Heart right ventricle (tissue), 16 donors: Measurements from ENCODE around the gene ARRB1. TPM values are rescaled to one million over a fixed set of nuclear protein-coding genes. Genes with fewer than 3 reads are reported as not detected.

Experiments
- ATAC-seq, 8 donors: fragments of 200-7000 bp; cut with Tn5 transposase; one replicate each; pipeline ENCODE4 v1.9.1; 2020; ENCODE audit warnings: mild to moderate bottlenecking in 8 of 8, moderate library complexity in 8 of 8, moderate number of reproducible peaks in 1 of 8
- DNase-seq, 2 donors: peaks; one replicate each; pipeline ENCODE4 v3.0.0-alpha.2; 2020
- H3K27ac ChIP-seq, 10 donors: fragments of 200-600 bp; sonication (generic) in 2 of 10; one replicate each; pipeline versions ENCODE4 v1.5.0 to v1.8.0; 2020 to 2022; ENCODE audit warnings: mild to moderate bottlenecking in 3 of 10
- H3K27me3 ChIP-seq, 7 donors: fragments of 200-600 bp; one replicate each; pipeline ENCODE4 v1.8.0; 2021 to 2022; ENCODE audit warnings: mild to moderate bottlenecking in 2 of 7
- H3K36me3 ChIP-seq, 9 donors: fragments of 200-600 bp; sonication (generic) in 1 of 9; one replicate each; pipeline versions ENCODE4 v1.5.0 to v1.8.0; 2020 to 2022; ENCODE audit warnings: mild to moderate bottlenecking in 2 of 9
- H3K4me1 ChIP-seq, 9 donors: fragments of 200-600 bp; sonication (generic) in 1 of 9; one replicate each; pipeline versions ENCODE4 v1.5.0 to v1.8.0; 2020 to 2022; ENCODE audit warnings: mild to moderate bottlenecking in 4 of 9
- H3K4me3 ChIP-seq, 10 donors: fragments of 200-600 bp; sonication (generic) in 2 of 10; one replicate each; pipeline versions ENCODE4 v1.5.0 to v1.8.0; 2020 to 2022; ENCODE audit warnings: mild to moderate bottlenecking in 7 of 10, moderate library complexity in 2 of 10
- H3K9me3 ChIP-seq, 11 donors: fragments of 200-600 bp in 10 of 11; sonication (generic) in 2 of 11; one replicate each; pipeline versions ENCODE4 v1.5.0 to v1.8.0; 2013 to 2022; ENCODE audit warnings: mild to moderate bottlenecking in 2 of 11, control low read depth in 1 of 11, moderate library complexity in 1 of 11
- CTCF ChIP-seq, 9 donors: fragments of 200-600 bp; sonication (generic) in 2 of 9; IDR thresholded peaks; one replicate each; pipeline versions ENCODE4 v1.5.0 to v1.8.0; 2021 to 2022; ENCODE audit warnings: antibody characterized with exemption in 9 of 9, mild to moderate bottlenecking in 5 of 9, moderate library complexity in 1 of 9
- WGBS, 2 donors: extraction: QIAGEN DNeasy Blood & Tissue Kit; methylation state at CpG; one replicate each; pipeline ENCODE4 v1.1.7; 2013; ENCODE audit warnings: inconsistent platforms in 1 of 2; 5-methylcytosine and 5-hydroxymethylcytosine counted together
- intact Hi-C, 10 donors: fragments of 100-400 bp; cut with DNase I; formaldehyde crosslinking; loops; one replicate each; pipeline versions ENCODE4 v1.11.1 to v1.14.2; 2022
- polyA plus RNA-seq, 2 donors: library from polyadenylated mRNA; stranded (reverse); fragments of 200-250 nt; gene quantifications; one replicate each; pipeline ENCODE4 v1.2.3, GENCODE V29; 2013
- total RNA-seq, 10 donors: library from RNA; stranded (reverse); fragmentation: NEBNext Ultra II Directional in 3 of 10; extraction: Animal tissue kit (Norgen Biotek cat#: 25700) in 3 of 10; gene quantifications; one replicate each; pipeline versions ENCODE4 v1.2.1 to v1.2.4, GENCODE V29; 2021 to 2023
- donor health status: Arrhythmogenic right ventricular cardiomyopathy.
- donor health status: ischemic (EF 13 %, LVEDD 7.1; RV severe dilation, severe dysfunction).
- donor health status: healthy with polysubstance abuse.
- donor health status: DM: no; HTN: yes; CAD: no.
- donor health status: DM: no; HTN: no; CAD: no.
- donor health status: ischemic (EF 25% LVEDD 6.9; RV normal size, moderate dysfunction).
- donor health status: ischemic (EF 25% LVEDD 5.7; RV mildly dilated, moderate dysfunction).
- donor health status: healthy.
- donor health status: DM: yes; HTN: yes; CAD: no.
- donor health status: Ischemic cardiomyopathy.
- donor health status: ischemic (EF 35%, LVEDD 5.7; RV mildly dilated, moderate dysfunction).
- donor health status: nonischemic (EF 11% LVEDD 7.7; RV severe dilation, severe dysfunction).
- donor health status: DM: yes; HTN: yes; CAD: no.
- donor health status: PGD.
- donor health status: ischemic (EF 29% LVEDD 5.4; RV normal size, mild dysfunction).
- donor health status: nonischemic (EF 23%, LVEDD 6.1; RV moderate dilation, normal function).

Gene ARRB1
- total and polyA plus RNA-seq, 12 donors = 8.1 to 33.9 (median 19.9) TPM

- H3K9me3 ChIP-seq = no peaks in the 10 kb centered on the region
- DNase-seq (no peak), ATAC-seq (no peak)
- no peak for TF ChIP-seq CTCF (IDR thresholded peaks at IDR 0.05)
- peaks cover 0 to 100% (median 6%) of the 10 kb centered on the region in 9 donors for H3K36me3 ChIP-seq
- no peak overlapping the region for H3K27ac ChIP-seq
- no peak overlapping the region for H3K4me3 ChIP-seq
- peaks cover 0 to 11% (median 0%) of the 10 kb centered on the region in 9 donors for H3K4me1 ChIP-seq
- no peaks in the 10 kb centered on the region for H3K27me3 ChIP-seq
- intact Hi-C loops = loop anchor here in 2 of 10 donors (5.0 to 10.0 kb wide), 2 partner anchors 262 to 265 kb away; no protein-coding TSS in a partner anchor
- whole genome bisulfite sequencing, 2 donors = 93 to 94% methylated on average over 9 of the region's 9 CpGs
These were observed 81.6 kb downstream of the ARRB1 start for GRCh38 chr11:75269896-75270295.

GRCh38 chr11:75269367-75269660 lies 82.1 kb downstream of the ARRB1 start:
- Histone ChIP-seq H3K9me3 (no peaks in the 10 kb centered on the region), H3K27ac (no peak overlapping the region), H3K4me1 (peaks cover 0 to 17% (median 0%) of the 10 kb centered on the region in 9 donors), H3K4me3 (no peak overlapping the region), H3K27me3 (no peaks in the 10 kb centered on the region), H3K36me3 (peaks cover 0 to 95% (median 6%) of the 10 kb centered on the region in 9 donors)
- TF ChIP-seq CTCF (IDR thresholded peaks at IDR 0.05) = no peak
- ATAC-seq (no peak), DNase-seq (no peak)
- intact Hi-C loops = no loop called here
- 95 to 99% methylated on average over 4 of the region's 4 CpGs for WGBS, 2 donors

GRCh38 chr11:75268626-75269366 lies 82.7 kb downstream of the ARRB1 start:
- H3K4me1 ChIP-seq = peaks cover 0 to 22% (median 0%) of the 10 kb centered on the region in 9 donors
- intact Hi-C loops = no loop called here
- H3K4me3 ChIP-seq = no peak overlapping the region
- H3K27me3 ChIP-seq = no peaks in the 10 kb centered on the region
- TF ChIP-seq CTCF (IDR thresholded peaks at IDR 0.05) = no peak
- ATAC-seq (no peak), DNase-seq (no peak)
- no peak overlapping the region for H3K27ac ChIP-seq
- peaks cover 0 to 90% (median 6%) of the 10 kb centered on the region in 9 donors for H3K36me3 ChIP-seq
- H3K9me3 ChIP-seq = no peaks in the 10 kb centered on the region
- 94 to 95% methylated on average over 25 of the region's 25 CpGs for WGBS, 2 donors

GRCh38 chr11:75267171-75267970 lies 84.1 kb downstream of the ARRB1 start:
- ATAC-seq = no peak
- 81 to 82% methylated on average over 27 of the region's 27 CpGs for WGBS, 2 donors
- peaks cover 0 to 76% (median 6%) of the 10 kb centered on the region in 9 donors for H3K36me3 ChIP-seq
- H3K4me1 ChIP-seq = peaks cover 0 to 33% (median 8%) of the 10 kb centered on the region in 9 donors
- intact Hi-C loops = no loop called here
- H3K9me3 ChIP-seq = no peaks in the 10 kb centered on the region
- H3K27me3 ChIP-seq = no peaks in the 10 kb centered on the region
- no peak for TF ChIP-seq CTCF (IDR thresholded peaks at IDR 0.05)
- no peak for DNase-seq
- no peak overlapping the region for H3K27ac ChIP-seq
- H3K4me3 ChIP-seq = no peak overlapping the region
